NCI-H128 (cell line): ENCODE data around the gene TSTD2.
A peak's percentile ranks its signal among the peaks of the same experiment; 100 is the strongest.

Source experiments
- DNase-seq: peaks from one replicate; lab custom pipeline; 2025; ENCODE audit not compliant: unreplicated experiment; lab: John Stamatoyannopoulos, UW

Gene TSTD2

DNA sequence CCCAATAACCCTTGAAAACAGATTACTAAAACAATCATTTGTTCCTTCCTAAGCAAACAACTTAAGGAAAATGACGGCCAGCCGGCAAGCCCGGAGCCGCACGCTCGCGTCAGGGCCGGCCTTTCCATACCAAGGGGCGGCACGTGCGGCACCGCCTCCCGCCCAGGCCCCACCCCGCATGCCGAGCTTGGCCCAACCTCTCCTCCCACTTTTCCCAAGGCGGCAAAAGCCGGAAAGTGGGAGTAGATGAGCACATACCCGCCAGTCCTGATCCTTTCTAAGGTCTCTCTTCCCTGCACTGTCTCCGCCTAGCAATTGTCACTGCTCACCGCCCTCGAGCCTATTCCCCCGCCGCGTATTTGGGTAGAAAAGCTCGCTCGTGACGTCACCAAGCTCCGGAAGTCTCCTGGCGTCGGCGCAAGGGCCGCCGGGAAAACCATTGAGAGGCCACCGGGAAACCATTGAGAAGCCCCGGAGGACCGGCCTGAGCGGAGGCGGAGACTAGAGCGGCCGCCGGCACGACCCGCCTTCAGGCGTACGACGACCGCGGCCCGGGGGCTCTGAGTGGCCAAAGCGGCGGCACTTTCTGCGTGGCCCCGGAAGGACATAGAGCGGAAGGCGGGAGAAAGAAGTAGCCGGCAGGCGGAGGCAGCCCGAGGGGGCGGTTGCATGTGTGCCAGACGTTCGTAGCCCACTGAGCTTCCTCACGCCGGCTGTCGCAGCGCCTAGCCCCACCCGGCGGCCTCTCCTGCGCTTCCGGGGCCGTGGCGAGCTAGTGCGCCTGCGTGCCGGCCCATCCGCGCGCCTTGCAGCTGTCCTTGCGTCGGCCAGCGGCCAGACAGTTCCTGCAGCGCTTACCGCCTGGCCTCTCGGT, at the start of gene TSTD2, which contains the start of gene NCBP1:
TSS of gene TSTD2 (minus strand) at position 384 of the 874 bp plus-strand sequence. CDS start 5,806 bp downstream, outside the sequence.
TSS of gene NCBP1 (plus strand) at position 837 of the 874 bp plus-strand sequence. CDS start 61 bp downstream, outside the sequence.
- peak; percentile 97 for DNase-seq

DNA sequence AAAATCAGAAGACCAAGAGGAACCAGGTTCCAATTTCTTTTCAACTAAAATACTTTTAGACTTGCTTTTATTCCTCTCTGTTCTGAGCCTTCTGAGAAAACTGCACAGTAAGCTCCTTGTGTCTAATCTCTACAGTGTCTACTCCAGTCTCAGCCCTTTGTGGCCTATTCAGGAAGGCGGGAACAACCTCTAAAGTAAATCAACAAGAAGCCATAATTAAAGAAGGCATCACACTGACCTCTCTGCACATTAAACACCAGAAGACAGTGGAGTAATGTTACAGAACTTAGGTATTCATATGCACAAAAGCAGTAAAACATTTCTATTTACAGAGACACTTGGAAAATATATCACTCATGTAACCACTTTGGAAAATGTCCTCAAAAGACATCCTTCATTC, 49.1 kb upstream of the TSTD2 start:
- DNase-seq = no peak

DNA sequence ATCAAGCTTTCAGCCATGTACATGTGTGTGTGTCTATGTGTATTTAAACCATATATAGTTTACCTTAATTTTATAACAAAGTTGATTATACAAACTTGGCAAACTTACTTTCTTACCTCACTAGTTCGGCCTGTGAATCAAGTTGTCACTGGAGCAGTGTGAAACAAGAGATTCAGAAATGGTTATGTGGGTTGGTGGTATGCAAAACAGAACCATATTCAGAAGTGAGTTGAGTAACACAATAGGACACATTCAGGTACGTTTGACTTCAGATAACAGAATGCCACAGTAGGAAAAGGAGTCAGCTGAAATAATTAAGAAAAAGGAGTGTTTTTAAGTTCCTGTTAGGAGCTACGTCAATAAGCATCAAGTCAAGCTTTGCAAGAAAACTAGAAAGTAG, 42.5 kb upstream of the TSTD2 start:
- no peak for DNase-seq

DNA sequence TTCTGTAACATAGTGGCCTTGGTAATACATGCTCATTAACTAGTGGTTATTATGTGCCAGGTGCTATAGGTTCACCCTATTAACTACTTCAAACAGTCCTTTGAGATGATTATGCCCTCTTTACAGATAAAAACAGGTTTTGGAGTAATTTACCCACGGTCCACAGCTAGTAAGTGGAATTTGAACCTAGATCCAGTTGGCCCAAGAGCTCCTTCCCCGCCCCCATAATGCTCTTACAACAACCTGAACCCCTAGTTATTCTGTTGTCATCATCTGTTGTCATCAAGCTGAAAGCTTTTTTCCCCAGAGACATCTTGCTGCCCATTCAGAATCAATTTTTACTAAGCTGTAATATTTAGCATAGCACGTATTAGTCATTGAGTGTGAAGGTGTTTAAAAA, 40.8 kb upstream of the TSTD2 start:
- no peak for DNase-seq

DNA sequence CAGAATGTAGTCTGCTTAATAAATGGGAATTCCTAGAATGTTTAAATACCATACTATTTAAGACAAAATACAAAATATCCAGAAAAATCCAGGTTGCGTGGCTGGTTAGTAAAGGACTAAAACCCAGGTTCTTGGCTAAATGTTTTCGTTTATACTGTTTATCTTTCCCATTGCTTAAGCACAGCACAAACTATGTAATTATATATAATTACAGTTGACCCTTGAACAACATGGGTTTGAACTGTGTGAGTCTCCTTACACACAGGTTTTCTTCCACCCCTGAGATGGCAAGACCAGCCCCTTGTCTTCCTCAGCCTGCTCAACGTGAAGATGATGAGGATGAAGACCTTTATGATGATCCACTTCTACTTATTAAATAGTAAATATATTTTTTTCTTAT, 39.2 kb upstream of the TSTD2 start:
- DNase-seq = no peak

DNA sequence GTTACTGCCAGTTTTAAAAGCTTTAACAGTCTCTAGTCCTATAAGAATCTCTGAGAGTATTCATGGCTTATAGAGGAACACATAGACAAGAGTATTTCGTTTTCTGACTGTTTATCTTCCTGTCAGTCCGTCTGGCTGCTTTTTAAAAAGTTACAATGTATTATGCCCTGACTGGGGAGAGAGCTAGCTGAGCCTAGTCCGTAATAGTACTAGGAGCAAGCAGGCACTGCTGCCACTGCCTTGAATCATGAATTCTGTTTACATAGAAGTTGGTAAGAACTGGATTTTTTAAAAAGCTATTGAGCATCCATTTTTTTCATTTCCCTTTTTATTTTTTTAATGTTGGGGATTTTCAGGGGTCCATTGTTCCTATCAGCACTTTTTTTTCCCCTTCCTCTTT, 37.4 kb upstream of the TSTD2 start:
- no peak for DNase-seq

DNA sequence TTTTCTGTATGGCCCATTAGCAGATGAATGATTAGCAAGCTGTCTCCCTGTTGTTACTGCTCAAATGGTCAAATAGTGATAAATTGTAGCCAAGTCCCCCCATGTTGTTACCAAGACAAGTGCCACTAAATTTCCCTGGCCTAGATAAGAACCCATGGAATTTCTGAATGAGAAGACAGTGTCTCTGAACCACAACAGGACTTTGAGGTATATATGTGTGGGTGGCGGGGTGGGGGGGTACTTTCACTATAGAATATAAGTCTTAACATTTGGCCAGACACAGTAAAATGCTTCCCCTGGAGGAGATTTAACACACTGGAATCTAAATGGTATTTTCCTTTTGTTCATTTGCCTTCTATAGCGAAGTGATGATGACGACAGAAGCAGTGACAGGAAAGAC, 35.3 kb upstream of the TSTD2 start:
- no peak for DNase-seq

DNA sequence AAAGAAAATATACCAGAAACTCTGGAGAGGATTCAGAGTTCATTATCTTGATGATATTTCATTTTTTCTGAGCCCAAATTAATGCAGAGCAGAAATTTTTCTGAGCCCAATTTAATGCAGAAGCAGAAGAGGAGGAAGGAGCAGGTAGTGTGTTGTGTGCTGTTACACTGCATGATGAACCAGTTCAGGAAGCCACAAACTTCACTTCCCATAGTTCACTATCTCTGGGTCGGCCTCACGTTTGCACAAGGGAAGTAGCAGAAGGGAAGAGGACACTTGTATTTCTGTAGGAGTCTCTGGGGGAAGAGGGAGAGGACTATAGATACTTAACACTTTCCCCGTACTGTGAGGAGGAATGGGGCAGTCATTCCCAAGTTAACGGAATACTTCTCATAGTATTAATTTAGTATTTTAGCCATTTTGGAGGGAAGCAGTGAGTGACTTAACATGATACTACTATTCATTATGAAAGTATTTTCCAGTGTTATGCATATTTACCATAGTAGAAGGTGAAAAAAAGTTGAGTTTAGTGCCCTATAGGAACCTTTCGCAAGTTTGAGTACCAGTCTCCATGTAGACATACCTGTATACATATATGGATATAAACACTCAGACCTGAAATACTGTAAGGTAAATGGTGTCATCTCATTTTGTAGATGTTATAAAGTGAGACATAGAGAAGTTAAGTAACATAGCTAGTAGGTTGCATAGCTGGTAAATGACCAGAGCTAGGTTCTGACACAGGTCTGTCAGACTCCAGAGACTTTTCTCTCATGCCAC, 33.9 kb upstream of the TSTD2 start:
- no peak for DNase-seq

DNA sequence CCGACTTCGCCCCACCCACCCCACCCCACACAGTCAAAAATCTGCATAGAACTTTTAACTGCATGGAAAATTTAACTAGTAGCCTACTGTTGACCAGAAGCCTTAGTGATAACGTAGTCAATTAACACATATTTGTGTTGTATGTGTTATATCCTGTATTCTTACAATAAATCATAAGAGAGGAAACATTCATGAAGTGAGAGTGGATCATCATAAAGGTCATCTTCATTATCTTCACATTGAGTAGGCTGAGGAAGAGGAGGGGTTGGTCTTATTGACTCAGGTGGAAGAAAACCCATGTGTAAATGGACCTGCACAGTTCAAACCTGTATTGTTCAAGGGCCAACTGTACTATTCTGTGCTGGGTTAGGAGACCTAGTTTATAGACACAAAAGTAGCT, 32.6 kb upstream of the TSTD2 start:
- no peak for DNase-seq

DNA sequence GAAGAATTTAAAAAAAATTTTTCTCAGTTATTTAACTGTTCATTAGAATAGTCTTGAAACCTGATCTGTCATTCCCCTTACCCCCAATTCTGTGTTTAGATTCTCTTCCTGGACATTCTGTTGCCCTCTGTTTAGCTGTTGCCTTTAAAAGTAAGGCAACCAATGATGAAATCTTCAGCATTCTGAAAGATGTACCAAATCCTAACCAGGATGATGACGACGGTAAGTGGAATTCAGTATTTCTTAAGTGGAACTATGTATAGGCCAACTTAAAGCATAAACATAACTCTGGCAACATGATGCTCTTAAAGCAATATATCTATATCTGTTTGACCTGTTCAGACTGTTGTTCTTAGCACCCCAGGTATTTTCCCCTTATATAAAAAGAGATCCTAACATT, 27.7 kb upstream of the TSTD2 start:
- DNase-seq = no peak

DNA sequence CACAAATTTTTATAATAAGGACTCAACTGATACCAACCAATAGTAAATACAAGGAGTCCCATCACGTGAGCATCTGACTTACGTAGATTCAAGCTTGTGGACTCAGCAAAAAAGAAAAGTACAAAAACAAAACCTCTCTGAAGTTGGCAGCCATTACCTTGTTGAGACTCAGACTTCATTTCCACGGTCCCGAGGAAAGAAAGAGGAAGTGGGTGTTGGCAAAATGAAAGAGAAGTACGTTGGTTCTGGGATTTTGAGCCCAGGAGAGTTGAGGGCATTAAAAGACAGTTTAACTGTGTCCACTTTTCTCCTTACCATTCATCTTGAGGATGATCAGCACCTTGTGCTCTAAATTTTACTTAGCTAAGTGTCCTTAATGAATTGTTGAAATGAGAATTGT, 27.2 kb upstream of the TSTD2 start:
- DNase-seq = no peak

DNA sequence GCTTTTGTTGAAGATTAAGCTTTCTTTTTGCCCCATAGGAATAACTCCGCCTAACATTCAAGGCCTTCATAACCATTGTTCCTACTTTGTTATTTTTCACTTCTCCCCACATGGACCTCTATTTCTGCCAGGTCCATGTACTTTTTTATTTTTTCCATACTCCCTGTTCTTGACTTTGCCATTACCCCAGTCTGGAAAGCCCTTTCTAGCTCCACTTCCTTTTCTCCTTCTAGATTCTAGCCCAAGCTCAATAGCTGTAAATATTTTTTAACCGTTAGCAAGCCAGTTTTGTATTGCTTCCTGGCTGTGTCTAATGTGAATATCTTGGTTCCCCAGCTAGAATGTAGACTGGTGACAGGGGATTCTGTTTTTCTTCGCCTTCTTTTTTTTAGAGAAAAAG, 26.6 kb upstream of the TSTD2 start:
- no peak for DNase-seq

DNA sequence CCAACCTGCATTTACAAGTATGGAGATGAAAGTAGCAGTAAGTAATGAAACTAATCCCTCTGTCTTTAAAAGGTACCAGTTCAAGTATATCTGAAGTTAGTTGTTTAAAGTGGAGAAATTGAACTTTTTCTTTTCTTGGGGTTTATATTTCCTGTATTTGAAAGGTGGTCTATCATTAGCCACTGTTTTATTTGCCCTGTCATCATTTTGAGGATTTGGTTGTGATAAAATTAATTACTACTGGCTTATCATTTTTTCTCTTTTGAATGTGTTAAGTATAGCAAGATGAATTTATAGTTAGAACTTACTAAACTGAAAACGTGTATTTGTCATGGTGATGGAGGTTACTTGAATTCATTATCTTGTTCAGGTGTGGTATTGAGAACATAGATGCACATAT, 25.5 kb upstream of the TSTD2 start:
- no peak for DNase-seq

DNA sequence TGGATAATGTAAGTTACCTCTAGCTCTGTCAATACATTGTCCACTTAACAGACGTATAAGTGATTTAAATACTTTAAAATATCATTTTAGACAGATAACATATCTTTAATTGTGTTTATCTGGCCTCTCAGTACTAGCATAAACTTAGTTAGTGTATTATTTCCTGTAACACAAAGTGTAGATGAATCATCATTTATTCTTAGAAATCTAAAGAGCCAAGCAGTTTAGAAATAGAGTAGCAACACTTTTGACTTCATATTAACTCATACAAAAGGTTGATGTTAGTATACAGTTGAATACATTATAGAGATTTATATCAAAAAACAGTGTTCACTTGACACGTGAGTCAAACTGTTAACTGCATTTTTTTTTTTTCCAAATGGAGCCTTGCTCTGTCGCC, 18.5 kb upstream of the TSTD2 start:
- no peak for DNase-seq

DNA sequence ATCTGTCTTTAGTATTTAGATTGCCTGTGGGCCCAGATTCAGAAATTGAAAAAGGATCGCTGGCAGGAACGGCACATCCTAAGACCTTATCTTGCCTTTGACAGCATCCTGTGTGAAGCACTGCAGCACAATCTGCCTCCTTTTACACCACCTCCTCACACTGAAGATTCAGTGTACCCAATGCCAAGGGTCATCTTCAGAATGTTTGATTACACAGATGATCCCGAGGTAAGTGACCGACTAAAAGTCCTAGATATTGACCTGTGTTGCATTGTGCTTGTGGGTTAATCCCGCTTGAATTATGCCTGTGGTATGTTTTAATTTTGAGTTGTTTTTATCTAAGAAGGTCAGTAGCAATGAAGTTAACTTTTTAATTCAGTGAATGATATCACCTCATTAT, 14.8 kb upstream of the TSTD2 start:
- no peak for DNase-seq

DNA sequence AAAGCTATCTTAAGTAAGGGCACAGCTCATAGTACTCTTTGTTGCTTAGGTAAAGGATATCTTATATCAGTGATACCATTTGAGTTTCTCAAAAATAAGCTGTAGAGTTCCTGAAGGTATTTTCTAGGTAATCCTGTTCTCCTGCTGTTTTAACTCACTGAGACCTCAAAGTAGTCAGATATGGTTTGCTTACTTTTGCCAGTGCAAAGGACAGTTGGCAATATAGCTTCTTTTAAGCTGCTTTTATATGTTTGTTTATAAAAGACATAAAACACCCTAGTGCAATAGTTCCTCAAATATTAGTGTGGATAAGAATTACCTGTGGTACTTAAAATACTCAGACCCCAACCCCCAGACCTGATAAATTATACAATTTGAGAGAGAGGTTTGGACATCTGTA, 12.6 kb upstream of the TSTD2 start:
- DNase-seq = no peak

DNA sequence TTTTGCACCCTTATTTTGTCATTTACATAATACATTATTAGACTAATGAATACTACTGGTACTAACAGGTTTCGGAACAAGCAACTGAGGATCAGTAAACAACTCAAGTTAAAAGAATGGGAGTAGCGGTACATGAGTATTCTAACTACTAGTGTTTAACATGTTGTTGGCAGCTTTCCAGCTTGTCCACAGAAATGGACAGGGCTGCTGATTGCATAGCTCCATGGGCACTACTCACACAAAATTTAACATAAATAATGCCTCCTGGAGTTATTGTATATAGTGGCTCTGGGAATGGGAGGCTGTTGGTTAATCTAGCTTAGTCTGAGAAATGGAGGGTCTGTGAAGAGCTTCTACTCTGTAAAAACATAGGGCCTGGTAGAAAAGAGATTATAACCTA, 7.2 kb upstream of the TSTD2 start:
- DNase-seq = no peak

DNA sequence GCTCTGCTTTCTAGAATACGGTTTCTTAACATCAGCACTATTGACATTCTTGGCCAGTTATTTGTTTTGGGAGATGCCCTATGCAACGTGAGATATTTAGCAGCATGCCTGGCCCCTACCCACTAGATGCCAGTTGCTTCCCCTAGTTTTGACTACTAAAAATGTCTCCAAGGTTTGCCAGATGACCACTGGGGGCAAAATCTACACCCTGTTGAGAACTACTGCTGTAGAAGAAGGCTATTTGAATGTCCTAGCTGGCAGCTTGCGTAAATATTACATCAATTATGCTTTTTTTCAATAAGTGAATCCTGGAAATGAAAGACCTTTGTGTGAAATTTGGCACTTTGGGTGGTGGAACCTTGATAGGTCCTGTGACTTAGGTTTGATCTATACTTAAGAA, 5.5 kb upstream of the TSTD2 start:
- no peak for DNase-seq

DNA sequence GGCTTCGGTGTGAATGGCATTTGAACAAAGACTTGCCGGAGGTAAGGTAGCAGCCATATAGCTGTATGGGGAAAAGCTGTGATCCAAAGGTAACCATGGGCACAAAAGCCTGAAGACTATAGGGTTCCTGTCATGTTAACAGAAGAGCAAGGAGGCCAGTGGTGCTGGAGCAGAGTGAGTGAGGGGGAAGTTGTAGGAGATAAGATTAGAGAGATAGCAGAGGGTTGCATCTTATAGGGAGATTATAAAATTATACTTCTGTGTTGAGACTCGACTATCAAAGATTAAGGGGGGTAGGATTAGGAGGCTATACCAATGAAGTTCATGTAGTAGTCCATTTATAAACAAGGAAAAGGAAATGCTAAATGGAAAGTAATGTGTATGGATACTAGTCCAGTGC, 3.7 kb upstream of the TSTD2 start:
- no peak for DNase-seq

DNA sequence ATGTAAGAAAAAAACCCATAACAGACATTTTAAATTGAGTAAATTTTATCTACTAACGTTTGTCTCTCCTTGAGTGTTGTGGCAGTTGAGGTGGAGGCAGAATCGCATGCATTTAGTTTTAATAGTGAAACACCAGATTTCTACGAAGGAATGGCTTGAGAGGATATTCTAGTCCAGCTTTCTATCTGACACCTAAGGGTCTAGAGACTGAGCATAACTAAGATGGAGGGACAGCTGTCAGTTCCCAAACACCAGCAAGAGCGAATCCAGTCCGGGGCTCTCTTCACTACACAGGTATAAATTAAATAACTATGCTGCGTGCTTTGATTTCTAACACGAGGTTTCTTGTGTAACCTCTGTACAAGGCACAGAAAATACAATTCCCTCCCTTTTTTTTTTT, 1.9 kb upstream of the TSTD2 start:
- no peak for DNase-seq

DNA sequence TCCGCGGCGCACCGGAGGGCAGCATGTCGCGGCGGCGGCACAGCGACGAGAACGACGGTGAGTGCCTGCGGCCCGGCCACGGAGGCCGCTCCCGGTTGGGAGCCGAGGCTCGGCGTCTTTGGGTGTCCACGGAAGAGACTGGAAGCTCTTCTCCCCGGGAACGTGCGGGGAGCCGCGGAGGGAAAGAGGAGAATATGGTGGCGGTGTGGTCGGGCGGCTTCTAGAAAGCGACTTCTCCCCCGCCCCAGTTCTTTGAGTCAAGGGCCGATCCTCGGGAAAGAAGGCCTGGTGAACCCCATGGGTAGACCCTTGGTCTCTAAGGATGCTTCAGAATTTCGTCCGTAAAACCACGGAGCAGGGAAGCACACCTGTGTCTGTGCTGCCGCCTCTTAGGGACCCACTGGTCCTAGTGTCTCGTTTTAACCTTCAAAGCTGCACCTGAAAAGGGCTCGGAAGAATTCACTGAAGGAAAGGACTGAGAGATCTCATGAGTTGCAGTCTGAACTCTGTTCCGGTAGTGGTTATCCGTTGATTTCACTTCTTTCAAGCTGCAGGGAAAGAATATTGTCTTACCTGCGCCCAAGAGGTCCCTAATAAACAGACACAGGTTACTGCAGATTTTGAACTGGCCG, 807 bp upstream of the TSTD2 start:
- DNase-seq = no peak
